Activated CD4-positive, alpha-beta T cell treated with anti-CD3 and anti-CD28 coated beads, Interleukin-2, amount 10 ng/mL, durations not matched to agents 7 days and 5 days (primary cell): ENCODE data around the gene F12. TPM values are rescaled to one million over a fixed set of nuclear protein-coding genes. Genes with fewer than 3 reads are reported as not detected.
"Not testable (repeated sequence)": the region's sequence is repeated elsewhere in the genome, so short reads cannot be mapped to it uniquely, and the experiment has no call there.

Source experiments
- CTCF ChIA-PET: fragments of 350-600 bp; sonication (Branson Sonifier 250); formaldehyde crosslinking; loops from one replicate; lab custom pipeline; 2021; ENCODE audit warnings: antibody characterized with exemption; lab: Charles Lee
- POLR2A ChIA-PET: fragments of 350-600 bp; sonication (Branson Sonifier 250); formaldehyde crosslinking; loops from one replicate; lab custom pipeline; 2021; ENCODE audit warnings: antibody characterized with exemption; lab: Charles Lee
- DNase-seq: peaks from one replicate; pipeline ENCODE4 v3.0.0-alpha.2; 2020
- H3K27ac Mint-ChIP-seq: one replicate; pipeline ENCODE4 v1.8.0; 2021; ENCODE audit warnings: mild to moderate bottlenecking, moderate library complexity, mixed read lengths
- H3K27me3 Mint-ChIP-seq: one replicate; pipeline ENCODE4 v1.8.0; 2021; ENCODE audit warnings: mixed read lengths
- H3K36me3 Mint-ChIP-seq: one replicate; pipeline ENCODE4 v1.8.0; 2021; ENCODE audit warnings: low read depth, mixed read lengths
- H3K4me1 Mint-ChIP-seq: one replicate; pipeline ENCODE4 v1.8.0; 2021; ENCODE audit warnings: mixed read lengths
- H3K4me3 Mint-ChIP-seq: one replicate; pipeline ENCODE4 v1.8.0; 2021; ENCODE audit warnings: mild to moderate bottlenecking, moderate library complexity, mixed read lengths
- H3K9me3 Mint-ChIP-seq: one replicate; pipeline ENCODE4 v1.8.0; 2021; ENCODE audit warnings: mixed read lengths
- total RNA-seq, 2 experiments: library from RNA; stranded (reverse); gene quantifications; one replicate each; pipeline ENCODE4 v1.2.3, GENCODE V29; 2021

Gene F12
- total RNA-seq, 2 experiments from 2014 or later, result 0.22 to 0.60 TPM

DNA sequence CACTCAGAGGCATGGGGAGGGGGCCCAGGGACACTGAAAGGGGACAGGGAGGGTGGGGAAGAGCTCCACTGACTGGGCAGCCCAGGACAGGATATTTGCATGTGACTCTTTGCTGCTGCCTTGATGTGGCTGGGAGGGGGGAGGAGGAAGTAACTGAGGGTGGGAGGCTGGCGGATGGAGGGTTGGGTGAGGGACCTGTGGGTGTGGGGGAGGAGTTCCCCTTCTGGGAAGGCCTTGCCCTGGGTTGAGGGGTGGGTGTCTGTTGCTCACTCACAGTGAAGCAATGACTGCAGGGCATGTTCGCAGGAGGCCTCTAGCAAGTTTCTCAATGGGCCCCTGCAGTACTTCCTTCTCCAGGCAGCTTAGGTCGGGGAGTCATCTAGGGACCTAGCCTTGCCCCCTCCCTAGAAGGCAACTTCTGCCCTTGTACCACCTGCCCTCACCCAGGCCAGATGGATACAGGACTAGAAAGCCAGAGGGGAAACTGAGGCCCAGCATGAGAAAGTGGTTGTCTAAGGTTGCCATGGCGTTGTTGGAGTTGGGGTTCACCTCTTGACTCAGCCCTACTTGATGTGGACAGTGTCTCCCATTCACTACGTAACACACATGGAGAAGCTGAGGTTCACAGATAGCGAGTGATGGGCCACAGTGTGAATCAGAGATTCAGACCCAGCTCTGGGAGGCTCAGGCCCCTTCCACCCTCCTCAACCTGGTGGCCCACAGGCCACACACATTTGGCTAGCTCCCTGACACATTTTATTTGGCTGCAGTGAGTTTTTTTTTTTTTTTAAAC, 20.1 kb upstream of the F12 start:
- peaks cover 66% of the 10 kb centered on the region for H3K4me1 Mint-ChIP-seq
- CTCF ChIA-PET, result interaction anchor here (0.6 to 53.2 kb wide), 8 partner anchors 17 to 173 kb away, joined by 4 to 1643 read pairs (median 6); partner anchors contain the start of genes DBN1, F12, PFN3 and PRR7
- H3K27ac Mint-ChIP-seq, result peak overlapping the region; percentile 92
- peak; percentile 90 for DNase-seq
- peaks cover 69% of the 10 kb centered on the region for H3K36me3 Mint-ChIP-seq
- no peaks in the 10 kb centered on the region for H3K9me3 Mint-ChIP-seq
- no peaks in the 10 kb centered on the region for H3K27me3 Mint-ChIP-seq
- H3K4me3 Mint-ChIP-seq, result peak overlapping the region; percentile 96
- POLR2A ChIA-PET, result interaction anchor here (0.5 to 0.6 kb wide), 2 partner anchors 16 to 17 kb away, joined by 4 to 8 read pairs; partner anchors contain the start of gene PRR7

DNA sequence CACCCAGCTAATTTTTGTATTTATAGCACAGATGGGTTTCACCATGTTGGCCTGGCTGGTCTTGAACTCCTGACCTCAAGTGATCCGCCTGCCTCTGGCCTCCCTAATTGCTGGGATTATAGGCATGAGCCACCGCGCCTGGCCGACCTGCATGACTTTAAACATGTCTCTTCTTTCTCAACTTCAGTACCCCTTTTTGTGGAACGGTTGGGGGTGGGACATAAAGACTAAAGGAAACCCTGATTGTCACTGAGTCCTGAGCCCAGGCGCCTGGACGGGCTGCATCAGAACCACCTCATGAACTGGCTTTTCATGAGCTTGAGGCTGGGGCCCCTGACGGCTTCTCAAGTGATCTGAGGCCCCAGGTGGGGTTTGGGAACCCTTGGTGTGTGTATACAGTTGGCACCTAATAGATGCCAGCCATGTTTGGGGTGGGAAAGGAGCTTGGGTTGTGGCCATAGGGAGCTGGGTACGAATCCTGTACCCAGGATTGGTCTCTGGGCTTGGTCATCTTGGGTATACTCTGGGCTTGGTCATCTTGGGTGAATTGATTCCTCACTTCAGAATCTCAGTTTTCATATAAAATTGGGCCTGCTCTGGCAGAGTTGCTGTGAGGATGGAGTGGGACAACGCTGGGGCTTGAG, 19.3 kb upstream of the F12 start:
- CTCF ChIA-PET, result interaction anchor here (0.8 to 53.2 kb wide), 7 partner anchors 16 to 60 kb away, joined by 4 to 1643 read pairs (median 7); partner anchors contain the start of genes DBN1, F12, PFN3 and PRR7
- peak overlapping the region; percentile 92 for H3K27ac Mint-ChIP-seq
- no peaks in the 10 kb centered on the region for H3K9me3 Mint-ChIP-seq
- H3K27me3 Mint-ChIP-seq, result no peaks in the 10 kb centered on the region
- H3K36me3 Mint-ChIP-seq, result peaks cover 62% of the 10 kb centered on the region
- peak overlapping the region; percentile 96 for H3K4me3 Mint-ChIP-seq
- peaks cover 66% of the 10 kb centered on the region for H3K4me1 Mint-ChIP-seq
- POLR2A ChIA-PET, result no interaction called here
- peak; percentile 6 for DNase-seq

DNA sequence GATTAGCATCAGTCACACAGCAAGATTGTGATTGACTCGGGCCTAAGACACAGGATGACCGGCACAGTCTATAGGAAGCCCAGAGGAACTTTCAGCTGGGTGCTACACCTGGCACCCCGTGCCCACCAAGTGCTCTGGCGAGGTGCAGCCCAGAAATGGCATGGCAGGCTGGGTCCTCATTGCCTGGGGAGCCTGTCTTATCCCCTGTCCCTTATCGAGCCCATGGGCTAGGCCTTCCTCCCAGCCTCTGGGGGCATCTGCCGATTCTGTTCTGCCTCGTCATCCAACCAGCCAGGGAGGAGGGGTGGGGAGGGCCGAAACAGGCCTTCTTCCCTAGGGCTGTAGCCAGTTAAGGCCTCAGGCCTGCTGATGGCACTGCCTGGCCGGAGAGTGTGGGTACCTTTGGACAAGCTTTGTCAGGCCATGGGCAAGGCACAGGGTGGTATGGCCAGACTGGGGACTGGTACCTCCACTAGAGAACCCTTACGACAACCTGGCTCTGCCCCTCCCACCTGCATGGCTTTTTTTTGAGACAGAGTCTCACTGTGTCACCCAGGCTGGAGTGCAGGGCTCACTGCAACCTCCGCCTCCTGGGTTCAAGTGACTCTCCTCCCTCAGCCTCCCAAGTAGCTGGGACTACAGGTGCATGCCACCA, 18.7 kb upstream of the F12 start:
- H3K9me3 Mint-ChIP-seq, result no peaks in the 10 kb centered on the region
- CTCF ChIA-PET, result interaction anchor here (1.1 to 53.2 kb wide), 6 partner anchors 22 to 118 kb away, joined by 3 to 1643 read pairs (median 6); partner anchors contain the start of genes DBN1, F12, PFN3 and PRR7
- peaks cover 62% of the 10 kb centered on the region for H3K4me1 Mint-ChIP-seq
- H3K27me3 Mint-ChIP-seq, result no peaks in the 10 kb centered on the region
- POLR2A ChIA-PET, result no interaction called here
- peak; percentile 34 for DNase-seq
- H3K27ac Mint-ChIP-seq, result peak overlapping the region; percentile 92
- peaks cover 56% of the 10 kb centered on the region for H3K36me3 Mint-ChIP-seq
- H3K4me3 Mint-ChIP-seq, result peak overlapping the region; percentile 96

DNA sequence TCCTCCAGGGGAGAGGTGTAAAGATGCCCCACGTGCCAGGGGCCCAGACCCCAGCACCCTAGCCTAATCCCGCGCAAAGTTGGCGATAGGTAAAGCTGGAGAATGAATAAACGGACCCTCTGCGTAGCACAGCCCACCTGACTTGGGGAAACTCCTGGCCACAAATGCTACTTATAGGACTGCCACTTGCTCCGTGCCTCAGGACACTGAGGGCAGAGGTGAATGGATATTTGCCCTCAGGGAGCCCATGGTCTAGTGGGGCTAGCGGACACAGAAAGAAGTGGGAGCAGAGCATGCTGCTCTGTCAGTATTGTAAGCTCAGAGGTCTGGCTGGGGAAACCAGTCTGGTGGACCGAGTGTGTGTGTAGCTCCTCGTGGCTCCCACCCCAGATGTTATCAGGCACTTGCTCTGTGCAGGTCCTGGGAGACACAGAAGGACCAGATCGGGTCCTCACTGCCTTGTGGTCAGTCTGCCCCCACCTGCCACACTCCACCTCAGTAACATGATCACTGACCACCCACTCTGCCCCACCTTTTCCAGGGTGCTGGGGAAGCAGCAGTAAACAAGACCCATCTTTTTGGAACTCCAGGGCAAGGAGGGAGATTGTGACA, 18.0 kb upstream of the F12 start:
- no peaks in the 10 kb centered on the region for H3K27me3 Mint-ChIP-seq
- H3K36me3 Mint-ChIP-seq, result peaks cover 55% of the 10 kb centered on the region
- peak overlapping the region; percentile 92 for H3K27ac Mint-ChIP-seq
- ChIA-PET CTCF (interaction anchor here (1.0 to 53.2 kb wide), 7 partner anchors 22 to 117 kb away, joined by 3 to 1643 read pairs (median 7); partner anchors contain the start of genes DBN1, F12, PFN3 and PRR7), POLR2A (no interaction called here)
- H3K4me3 Mint-ChIP-seq, result peak overlapping the region; percentile 96
- H3K4me1 Mint-ChIP-seq, result peaks cover 59% of the 10 kb centered on the region
- DNase-seq, result no peak
- no peaks in the 10 kb centered on the region for H3K9me3 Mint-ChIP-seq

DNA sequence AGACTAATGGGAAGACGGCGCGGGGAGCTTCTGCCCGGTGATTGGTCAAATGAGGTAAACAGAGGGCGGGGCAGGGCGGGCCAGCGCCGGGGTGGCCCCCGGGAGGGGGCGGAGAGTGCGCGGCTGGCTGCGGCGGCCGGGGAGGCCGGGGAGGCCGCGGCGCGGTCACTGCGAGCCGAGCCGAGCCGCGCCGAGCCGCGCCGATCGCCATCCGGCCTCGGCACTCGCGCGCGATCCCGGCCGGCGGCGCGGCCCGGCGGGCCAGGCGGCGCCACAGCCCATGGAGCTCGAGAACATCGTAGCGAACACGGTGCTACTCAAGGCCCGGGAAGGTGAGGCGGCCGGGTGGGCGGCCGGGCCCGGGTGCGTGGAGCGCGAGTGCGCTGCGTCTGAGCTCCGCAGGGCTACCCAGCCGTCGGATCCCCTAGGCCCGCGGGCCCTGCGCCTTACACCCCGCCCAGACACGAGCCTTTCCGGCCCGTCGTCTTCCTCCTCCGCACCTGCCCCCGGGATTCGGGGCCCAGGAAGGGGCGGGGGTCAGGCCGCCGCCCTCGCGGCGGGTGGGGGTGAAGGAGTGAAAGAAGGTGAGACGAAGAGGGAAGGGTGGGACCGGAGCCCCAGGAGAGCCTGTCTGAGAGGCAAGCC, 17.3 kb upstream of the F12 start, which contains the start of gene GRK6:
Gene GRK6, plus strand, starts transcription at position 111 of the 645 bp plus-strand sequence. Its CDS starts 170 bp downstream, at position 281.
- peaks cover 49% of the 10 kb centered on the region for H3K36me3 Mint-ChIP-seq
- POLR2A ChIA-PET, result no interaction called here

DNA sequence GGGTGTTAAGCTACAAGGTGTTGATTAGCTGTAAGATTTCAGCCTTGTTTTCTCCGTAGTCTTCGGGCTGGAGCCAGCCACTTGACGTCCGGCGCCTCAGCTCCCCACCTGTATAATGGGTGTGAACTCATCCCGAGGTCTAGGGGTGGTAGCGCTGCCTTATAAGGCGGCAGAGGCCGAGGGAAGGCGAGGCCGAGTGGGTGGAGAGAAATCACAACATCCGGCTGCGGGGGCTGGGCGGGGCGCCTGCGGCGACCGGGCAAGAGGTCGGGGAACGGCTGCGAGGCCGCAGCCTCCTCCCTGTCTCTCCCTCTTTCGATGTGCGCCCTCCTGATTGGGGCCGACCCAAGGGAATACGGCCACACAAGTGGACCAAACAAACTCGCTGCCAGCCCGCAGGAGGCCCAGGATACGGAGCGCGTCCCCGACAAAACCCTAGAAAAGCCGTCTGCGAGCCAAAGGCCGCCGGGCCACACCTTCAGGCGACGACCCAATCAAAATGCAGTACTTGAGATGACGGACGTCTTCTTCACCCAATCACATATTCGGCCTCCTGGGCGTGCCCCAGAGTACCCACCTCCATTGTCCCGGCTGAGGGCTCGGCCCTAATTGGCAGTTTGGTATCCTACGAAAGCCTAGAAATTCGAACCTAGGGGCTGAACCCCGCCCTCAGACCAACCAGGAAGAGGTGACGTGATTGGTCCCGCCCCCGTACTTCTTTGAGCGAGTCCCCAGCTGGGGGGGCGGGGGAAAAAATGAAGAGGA, 16.6 kb upstream of the F12 start:
- H3K36me3 Mint-ChIP-seq, result peaks cover 42% of the 10 kb centered on the region

More for the DNA sequence above, 17.3 kb upstream of the F12 start, which contains the start of gene GRK6:
- peaks cover 55% of the 10 kb centered on the region for H3K4me1 Mint-ChIP-seq
- no peaks in the 10 kb centered on the region for H3K27me3 Mint-ChIP-seq
- H3K27ac Mint-ChIP-seq, result peak within 1 kb of the TSS; percentile 93
- H3K4me3 Mint-ChIP-seq, result peak within 1 kb of the TSS; percentile 97
- CTCF ChIA-PET, result interaction anchor here (1.0 to 53.2 kb wide), 6 partner anchors 9 to 80 kb away, joined by 3 to 1643 read pairs (median 6); partner anchors contain the start of genes DBN1, F12, PFN3 and PRR7
- DNase-seq, result peak; percentile 81
- H3K9me3 Mint-ChIP-seq, result peaks cover 2% of the 10 kb centered on the region

DNA sequence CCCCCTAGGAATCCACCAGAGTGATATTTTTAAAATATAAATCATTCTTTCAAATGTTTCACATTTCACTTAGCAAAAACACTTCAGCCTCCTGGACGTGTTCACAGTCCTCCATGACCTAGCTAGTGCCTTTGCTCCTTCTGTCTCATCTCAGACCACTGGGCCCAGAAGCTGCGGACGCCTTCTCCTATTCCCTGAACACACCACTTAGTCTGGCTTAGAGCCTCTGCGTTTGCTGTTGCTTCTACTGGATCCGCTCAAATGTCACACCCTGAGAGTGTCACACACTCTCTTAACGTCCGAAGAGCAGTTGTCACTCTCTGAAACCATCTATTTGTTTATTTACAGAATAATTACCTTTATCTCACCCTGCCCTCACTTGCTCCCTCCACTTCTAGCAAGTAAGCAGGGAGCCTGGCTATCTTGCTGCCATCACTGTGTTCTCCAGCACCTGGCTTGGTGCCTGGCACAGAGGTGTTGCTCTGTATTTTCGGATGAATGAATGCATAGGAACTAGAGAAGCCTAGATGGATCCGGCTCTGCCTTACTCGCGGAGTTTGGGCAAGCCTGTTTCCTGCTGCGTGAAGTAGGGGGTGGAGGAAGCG, 15.9 kb upstream of the F12 start:
- peak overlapping the region; percentile 93 for H3K27ac Mint-ChIP-seq
- peaks cover 42% of the 10 kb centered on the region for H3K4me1 Mint-ChIP-seq
- POLR2A ChIA-PET, result no interaction called here
- CTCF ChIA-PET, result interaction anchor here (1.0 to 53.2 kb wide), 5 partner anchors 8 to 116 kb away, joined by 3 to 1643 read pairs (median 4); partner anchors contain the start of genes DBN1, F12, PFN3 and PRR7
- no peak for DNase-seq
- H3K9me3 Mint-ChIP-seq, result peaks cover 2% of the 10 kb centered on the region
- peaks cover 35% of the 10 kb centered on the region for H3K36me3 Mint-ChIP-seq
- peak overlapping the region; percentile 97 for H3K4me3 Mint-ChIP-seq
- H3K27me3 Mint-ChIP-seq, result no peaks in the 10 kb centered on the region

More for the DNA sequence above, 16.6 kb upstream of the F12 start:
- Mint-ChIP-seq H3K9me3 (peaks cover 2% of the 10 kb centered on the region), H3K27ac (peak overlapping the region; percentile 93), H3K4me1 (peaks cover 48% of the 10 kb centered on the region), H3K27me3 (no peaks in the 10 kb centered on the region), H3K4me3 (peak overlapping the region; percentile 97)
- CTCF ChIA-PET, result interaction anchor here (1.0 to 53.2 kb wide), 6 partner anchors 9 to 116 kb away, joined by 3 to 1643 read pairs (median 6); partner anchors contain the start of genes DBN1, F12, PFN3 and PRR7
- DNase-seq, result peak; percentile 100
- POLR2A ChIA-PET, result no interaction called here

DNA sequence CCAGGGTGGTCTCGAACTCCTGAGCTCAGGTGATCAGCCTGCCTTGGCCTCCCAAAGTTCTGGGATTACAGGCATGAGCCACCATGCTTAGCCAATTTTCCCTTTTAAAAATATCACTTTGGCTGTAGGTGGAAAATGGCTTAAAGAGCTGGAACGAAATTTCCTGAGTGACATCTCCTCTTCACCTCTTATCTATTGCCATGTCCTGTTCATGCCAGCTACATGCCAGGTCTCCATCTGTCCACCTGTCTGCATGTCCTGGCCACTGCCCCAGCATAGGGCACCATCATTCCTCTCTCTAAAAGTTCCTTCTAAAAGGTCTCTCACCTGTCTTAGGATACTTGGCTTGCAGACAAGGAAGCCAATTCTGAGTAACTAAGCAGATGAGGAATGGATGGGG, 14.3 kb upstream of the F12 start:
- CTCF ChIA-PET, result interaction anchor here (1.0 to 53.2 kb wide), 6 partner anchors 8 to 111 kb away, joined by 3 to 1643 read pairs (median 5); partner anchors contain the start of genes DBN1, F12, PFN3 and PRR7
- H3K4me1 Mint-ChIP-seq, result peaks cover 25% of the 10 kb centered on the region
- POLR2A ChIA-PET, result no interaction called here
- no peak for DNase-seq
- H3K4me3 Mint-ChIP-seq, result no peak overlapping the region
- H3K27ac Mint-ChIP-seq, result peak overlapping the region; percentile 13
- no peaks in the 10 kb centered on the region for H3K27me3 Mint-ChIP-seq
- H3K36me3 Mint-ChIP-seq, result peaks cover 19% of the 10 kb centered on the region
- peaks cover 2% of the 10 kb centered on the region for H3K9me3 Mint-ChIP-seq

DNA sequence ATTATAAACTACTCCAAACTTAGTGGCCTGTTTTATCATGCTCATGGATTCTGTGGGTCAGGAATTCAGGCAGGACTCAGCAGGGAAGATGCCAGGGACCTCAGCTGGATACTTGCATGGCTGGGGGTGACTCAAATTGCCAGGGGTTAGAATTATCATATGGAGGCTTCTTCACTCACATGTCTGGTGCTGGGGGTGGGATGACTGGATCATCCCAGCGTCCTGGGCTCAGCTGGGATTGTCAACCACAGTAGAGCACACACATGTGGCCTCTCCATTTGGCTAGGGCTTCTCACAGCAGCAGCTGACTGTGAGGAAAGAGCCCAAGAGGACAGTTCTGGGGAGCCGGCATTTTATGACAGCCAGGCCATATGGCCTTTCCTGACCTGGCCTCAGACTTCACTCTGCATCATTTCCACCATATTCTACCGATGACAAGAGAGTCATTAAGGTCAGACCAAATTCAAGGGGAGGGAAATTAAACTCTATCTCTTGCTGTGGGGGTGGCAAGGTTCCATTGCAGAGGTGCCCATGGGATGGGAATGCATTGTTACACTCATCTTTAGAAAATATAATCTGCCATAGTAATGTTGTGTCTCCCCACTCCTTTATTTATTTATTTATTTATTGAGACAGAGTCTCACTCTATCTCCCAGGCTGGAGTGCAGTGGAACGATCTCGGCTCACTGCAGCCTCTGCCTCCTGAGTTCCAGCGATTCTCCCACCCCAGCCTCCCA, 11.9 kb upstream of the F12 start:
- ChIA-PET POLR2A (no interaction called here), CTCF (interaction anchor here (1.6 to 53.2 kb wide), 3 partner anchors 16 to 38 kb away, joined by 3 to 1643 read pairs (median 304); partner anchors contain the start of genes DBN1, F12, PFN3 and PRR7)
- H3K4me1 Mint-ChIP-seq, result peaks cover 22% of the 10 kb centered on the region
- peaks cover 3% of the 10 kb centered on the region for H3K36me3 Mint-ChIP-seq
- H3K4me3 Mint-ChIP-seq, result no peak overlapping the region
- H3K27ac Mint-ChIP-seq, result no peak overlapping the region
- H3K27me3 Mint-ChIP-seq, result no peaks in the 10 kb centered on the region
- peaks cover 2% of the 10 kb centered on the region for H3K9me3 Mint-ChIP-seq
- DNase-seq, result no peak

DNA sequence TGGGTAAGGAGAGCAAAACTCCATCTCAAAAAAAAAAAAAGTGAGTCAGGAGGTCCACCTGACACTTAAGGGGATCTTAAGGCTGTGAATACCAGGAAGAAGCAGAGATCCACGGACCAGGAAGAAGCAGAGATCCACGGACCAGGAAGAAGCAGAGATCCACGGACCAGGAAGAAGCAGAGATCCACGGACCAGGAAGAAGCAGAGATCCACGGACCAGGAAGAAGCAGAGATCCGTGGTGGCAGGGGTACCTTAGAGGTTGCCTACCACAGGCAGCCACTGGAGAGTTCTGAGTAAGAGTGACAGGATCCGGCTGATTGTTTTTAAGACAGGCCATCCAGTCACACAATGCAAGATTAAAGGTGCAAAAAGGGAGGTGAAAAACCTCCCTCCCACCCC, 11.1 kb upstream of the F12 start:
- CTCF ChIA-PET, result interaction anchor here (0.7 to 53.2 kb wide), 5 partner anchors 15 to 122 kb away, joined by 3 to 1643 read pairs (median 3); partner anchors contain the start of genes DBN1, F12, PFN3 and PRR7
- POLR2A ChIA-PET, H3K9me3 Mint-ChIP-seq: not testable (repeated sequence)

More for the DNA sequence above, 11.1 kb upstream of the F12 start:
- H3K27me3 Mint-ChIP-seq, H3K4me3 Mint-ChIP-seq, H3K36me3 Mint-ChIP-seq, H3K27ac Mint-ChIP-seq, DNase-seq: not testable (repeated sequence)
- H3K4me1 Mint-ChIP-seq, result peaks cover 20% of the 10 kb centered on the region
